Ecto neural progenitor cell (in vitro differentiated cells): ENCODE results near the gene DCUN1D2.

Experiments used
- DNase-seq: peaks from one replicate; pipeline ENCODE4 v3.0.0-alpha.2; 2018; ENCODE audit warnings: low spot score

Gene DCUN1D2

DNA sequence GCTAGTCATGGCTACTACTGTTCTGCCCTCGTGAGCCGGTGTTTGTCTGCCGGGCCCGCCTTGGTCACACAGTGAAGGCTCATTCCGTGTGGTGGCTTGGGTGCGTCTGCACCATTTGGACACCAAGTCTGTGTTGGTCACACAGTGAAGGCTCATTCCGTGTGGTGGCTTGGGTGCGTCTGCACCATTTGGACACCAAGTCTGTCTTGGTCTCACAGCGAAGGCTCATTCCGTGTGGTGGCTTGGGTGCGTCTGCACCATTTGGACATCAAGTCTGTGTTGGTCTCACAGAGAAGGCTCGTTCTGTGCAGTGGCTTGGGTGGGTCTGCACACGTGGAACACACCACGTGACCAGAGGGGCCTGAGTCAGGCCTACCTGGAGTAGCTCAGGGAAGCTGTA is 29.0 kb upstream of the DCUN1D2 start:
- DNase-seq = no peak

DNA sequence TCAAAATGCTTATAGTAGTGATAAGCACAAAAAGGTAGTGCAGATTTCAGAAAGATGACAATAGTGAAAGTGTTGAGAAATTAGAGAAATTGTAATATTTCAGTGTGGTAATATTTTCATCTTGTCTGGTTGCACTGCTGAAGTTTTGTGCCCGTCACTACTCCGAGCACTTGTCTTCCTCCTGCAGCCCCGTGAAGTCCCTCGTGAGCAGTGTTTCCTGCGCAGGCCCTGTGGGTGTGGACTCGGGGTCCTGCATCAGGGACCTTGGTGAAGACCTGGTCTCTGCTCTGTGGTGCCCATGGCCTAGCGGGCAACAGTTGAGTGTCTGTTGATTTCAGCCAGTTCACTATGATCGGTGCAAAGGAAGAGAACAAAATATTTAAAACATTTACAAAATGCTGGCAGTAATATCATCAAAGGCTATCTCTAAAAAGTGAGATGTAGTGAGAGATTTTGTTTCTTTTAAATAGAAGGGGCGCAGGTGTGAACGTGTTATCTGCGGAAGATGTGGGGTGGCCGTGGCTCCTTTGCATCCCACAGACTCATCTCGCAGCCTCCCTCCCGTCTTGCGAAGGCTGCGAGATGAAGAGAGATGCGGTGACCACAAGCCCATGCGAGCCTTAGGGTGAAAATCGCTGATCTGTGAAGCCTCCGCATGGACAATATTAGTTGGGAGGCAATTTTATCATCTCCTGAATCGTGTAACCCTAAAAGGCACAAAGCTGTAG is 27.7 kb upstream of the DCUN1D2 start:
- no peak for DNase-seq

DNA sequence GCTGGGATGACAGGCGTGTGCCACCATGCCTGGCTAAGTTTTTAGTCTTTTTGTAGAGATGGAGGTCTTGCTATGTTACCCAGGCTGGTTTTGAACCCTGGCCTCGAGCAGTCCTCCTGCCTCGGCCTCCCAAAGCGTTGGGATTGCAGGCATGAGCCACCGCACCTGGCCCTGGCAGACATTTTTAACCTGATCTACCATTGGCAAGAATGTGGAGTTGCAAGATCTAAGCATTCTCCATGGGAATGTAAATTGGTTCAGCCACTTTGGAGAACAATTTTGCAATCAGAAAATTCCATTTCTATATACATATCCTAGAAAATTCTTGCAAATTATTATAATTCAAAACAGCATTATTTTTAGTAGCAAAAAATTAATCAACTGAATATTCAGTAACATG is 24.3 kb upstream of the DCUN1D2 start:
- DNase-seq = no peak

DNA sequence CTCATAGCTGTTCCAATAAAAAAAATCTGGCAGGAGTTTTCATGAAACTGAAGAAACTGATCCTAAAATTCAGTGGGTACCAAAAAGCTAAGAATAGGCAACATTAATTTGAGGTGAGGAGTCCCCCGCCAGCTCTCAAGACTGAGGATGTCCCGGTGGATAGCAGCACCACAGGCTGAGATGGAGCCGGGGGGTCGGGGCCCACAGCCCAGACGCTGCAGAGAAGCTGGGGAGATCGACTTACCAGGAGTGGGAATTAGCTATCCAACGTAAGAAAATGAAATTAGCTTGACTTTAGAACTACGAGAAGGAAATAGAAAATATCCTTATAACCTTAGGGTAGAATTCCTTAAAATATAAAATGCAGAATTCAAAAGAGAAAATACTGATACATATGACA is 23.2 kb upstream of the DCUN1D2 start:
- no peak for DNase-seq

DNA sequence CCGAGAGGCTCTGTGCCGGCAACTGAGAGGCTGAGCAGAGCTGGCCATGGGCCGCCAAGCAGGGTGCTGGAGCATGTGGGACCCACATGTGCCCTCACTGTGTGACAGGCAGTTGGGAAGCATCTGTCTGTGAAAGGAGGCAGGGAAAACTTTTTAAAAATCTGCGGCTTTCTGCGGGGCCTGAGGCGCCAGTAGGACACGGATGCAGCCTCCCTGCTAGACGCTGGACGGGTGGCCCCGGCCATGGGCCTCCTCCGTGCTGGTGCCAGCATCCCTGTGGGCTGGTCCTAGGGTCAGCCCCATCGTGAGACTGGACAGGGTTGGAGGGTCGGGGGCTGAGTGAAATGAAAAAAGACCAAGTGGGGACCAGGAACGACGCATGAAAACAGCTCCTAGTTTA is 20.9 kb upstream of the DCUN1D2 start:
- no peak for DNase-seq

DNA sequence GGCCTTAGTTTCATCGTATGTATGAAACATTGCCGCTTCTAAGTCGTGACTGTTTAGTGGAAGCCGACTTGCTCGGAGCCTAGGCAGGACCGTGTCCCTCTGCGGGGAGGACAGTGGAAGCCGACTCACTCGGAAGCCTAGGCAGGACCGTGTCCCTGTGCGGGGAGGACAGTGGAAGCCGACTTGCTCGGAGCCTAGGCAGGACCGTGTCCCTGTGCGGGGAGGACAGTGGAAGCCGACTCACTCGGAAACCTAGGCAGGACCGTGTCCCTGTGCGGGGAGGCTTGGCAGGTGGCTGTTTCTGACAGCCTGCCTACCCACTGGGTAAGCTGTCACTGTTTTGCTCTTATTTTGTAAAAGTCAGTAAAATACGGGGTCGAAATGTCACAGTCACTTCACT is 20.4 kb upstream of the DCUN1D2 start:
- DNase-seq = no peak

DNA sequence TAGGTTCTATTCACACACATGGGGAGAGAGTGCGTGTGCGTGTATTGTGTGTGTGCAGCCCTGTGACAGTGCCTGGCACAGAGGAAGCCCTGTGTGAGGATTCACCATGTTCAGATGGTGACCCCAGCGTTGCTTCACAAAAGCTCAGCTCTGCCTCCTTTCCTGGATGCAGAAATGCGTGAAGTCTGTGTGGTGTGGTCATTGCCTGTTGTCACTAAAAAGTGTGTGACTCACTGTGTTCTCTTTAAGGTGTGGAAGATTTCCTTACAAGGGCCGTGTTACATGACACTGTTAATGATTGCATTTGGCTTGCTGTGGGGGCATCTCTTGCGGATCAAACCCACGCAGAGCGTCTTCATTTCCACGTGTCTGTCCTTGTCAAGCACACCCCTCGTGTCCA is 19.5 kb upstream of the DCUN1D2 start:
- no peak for DNase-seq

DNA sequence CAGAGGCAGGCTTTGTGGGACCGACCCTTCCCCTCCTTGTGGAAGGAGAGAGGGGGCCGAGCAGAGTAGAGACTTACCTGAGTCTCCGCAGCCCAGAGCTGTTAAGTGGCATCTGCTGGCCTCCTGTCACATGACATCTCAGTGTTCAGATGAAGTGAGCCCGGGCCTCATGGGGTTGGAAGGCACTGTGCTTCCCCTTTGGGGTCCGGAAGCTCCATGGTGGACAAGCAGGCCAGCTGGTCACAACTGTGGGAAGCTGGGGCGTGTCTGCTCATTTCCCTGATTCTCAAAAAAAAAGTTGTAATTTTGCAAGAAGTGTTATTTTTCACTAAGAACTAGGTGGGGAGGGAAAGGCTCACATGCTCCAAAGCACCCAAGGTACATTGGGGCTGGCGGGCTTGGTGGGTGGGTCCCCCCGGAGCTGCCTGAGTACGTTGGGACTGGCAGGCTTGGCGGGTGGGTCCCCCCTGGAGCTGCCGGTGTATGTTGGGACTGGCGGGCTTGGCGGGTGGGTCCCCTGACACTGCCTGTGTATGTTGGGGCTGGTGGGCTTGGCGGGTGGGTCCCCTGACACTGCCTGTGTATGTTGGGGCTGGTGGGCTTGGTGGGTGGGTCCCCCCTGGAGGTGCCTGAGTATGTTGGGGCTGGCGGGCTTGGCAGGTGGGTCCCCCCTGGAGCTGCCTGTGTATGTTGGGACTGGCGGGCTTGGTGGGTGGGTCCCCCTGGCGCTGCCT is 18.2 kb upstream of the DCUN1D2 start:
- DNase-seq = no peak

DNA sequence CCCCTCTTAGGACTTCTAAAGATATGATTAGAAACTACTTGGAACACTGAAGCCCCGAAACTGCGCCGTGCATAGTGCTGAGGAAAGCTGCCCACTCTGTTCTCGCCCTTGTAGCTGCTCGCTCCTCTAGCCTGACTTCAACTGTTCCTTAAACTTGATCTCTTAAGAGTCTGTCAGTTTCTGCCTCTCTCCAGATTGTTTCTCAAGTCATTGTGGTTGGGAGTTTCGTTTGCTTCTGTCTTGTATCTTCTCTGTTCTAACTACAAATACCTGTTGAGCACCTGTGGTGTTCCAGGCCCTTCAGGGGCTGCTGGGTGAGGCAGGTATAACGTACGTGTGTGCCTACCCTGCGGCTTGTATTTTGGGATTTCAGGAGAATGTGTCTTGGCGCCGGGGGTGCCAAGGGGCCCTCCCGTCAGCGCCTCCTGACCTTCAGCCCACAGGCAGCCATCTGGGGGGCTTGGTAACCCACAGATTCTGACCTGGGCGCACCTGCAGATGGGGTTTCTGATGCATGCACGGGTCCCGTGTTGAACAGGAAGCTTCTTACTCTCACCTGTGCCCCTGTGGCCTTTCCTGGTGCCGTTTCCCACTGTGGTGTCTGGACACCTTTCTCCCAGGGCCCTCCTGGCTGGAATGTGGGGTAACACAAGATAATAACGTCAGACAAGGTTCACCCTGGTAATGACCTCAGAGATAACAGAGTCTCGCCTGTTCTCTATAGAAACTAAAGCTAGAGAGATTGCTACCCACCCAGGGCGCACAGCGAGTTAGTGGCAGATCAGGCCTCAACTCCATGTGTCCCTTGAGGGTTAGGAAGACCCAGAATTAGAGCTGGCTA is 17.2 kb upstream of the DCUN1D2 start:
- no peak for DNase-seq

DNA sequence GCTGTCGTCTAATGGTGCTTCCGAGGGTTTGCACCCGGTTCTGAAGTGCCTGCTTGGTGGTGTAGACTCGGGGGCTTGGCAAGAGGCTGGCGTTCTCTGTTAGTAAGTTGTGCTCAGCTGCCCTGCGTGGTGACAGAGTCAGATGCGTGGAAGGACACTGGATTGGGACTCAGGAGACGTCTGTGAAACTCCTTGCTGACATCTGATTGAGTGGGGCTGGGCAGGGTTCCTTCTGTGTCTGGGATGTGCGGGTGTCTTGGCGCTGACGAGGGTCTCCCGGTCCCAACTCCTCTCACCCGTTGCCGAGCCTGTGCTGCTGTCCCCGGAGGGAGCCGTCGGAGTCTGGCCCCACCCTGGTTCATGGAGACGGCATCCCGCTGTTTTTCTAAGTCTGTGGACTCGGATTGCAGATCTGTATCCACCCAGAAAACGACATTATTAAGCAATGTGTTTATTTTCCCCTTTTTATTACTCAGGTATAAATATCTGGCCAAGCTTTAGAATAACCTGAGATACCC is 16.4 kb upstream of the DCUN1D2 start:
- DNase-seq = no peak

DNA sequence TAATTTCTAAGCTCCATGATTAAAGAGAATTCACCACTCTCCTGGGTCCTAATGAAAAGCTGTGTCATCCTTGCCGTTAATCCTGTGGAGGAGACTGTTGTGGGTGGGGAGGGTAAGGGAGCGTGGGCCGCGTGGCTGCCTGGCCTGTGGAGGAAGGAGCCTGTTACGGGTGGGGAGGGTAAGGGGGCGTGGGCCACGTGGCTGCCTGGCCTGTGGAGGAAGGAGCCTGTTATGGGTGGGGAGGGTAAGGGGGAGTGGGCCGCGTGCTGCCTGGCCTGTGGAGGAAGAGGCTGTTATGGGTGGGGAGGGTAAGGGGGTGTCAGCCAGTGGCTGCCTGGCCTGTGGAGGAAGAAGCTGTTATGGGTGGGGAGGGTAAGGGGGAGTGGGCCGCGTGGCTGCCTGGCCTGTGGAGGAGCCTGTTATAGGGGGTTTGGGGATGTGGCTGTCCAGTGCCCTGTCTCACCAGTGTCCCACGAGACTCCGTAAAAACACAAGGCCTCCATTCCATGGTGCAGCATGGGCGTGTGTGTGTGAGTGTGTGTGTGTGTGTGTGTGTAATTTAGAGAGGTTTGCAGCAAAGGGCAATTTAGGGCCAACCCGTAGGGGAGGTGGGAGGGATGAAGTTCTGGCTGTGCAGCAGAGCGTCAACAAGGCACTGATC is 15.6 kb upstream of the DCUN1D2 start:
- no peak for DNase-seq

DNA sequence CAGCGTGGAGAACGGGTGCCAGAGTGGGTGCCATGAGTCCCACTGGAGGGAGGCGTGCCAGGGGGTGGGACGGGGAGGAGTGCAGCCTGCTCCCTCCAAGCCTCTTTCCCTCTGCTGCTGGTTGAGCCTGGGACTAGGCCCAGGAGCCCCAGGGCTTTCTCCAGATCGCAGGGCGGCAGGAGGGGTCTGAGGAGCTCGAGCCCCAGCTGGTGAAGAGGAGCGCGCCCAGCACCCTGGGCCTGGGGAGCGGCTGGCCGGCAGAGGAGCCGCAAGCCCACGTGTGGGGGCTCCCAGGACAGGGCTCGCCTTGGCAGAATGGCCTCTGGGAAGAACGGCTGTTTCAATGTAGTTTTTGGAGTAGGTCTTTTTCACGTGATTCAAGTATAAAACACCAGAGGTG is 12.2 kb upstream of the DCUN1D2 start:
- no peak for DNase-seq

DNA sequence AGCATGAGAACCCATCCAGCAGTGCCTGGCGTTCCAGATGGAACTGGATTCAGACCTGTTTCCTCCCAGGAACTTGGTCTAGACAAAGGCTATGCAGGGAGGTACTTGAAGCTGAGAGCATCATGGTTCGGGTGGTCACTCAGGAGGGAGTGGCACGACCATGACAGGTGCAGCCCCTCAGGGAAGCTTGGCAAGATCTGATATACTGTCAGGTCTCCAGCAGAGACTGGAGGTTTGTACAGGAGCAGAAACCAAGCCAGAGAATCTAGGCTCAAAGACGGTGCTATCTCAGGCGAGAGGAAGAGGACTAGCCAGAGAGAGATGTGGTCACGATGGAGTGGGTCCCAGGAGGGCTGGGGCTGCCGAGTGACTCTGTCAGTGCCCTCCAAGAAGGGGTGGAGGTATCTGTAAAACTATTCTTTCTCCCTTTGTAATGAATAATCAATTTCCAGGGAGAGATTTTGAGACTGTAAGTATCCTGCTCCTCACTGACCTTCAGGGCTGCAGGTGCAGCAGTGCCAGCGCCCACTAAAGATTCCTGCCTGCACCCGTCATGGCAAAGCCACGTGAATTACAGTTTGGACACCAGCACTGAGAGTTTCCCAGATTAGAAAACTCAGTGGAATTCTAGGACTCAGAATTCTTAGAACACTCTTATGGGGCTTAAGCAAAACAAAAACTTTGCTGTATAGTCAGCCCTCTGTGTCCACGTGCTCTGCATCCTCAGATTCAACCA is 10.2 kb upstream of the DCUN1D2 start:
- no peak for DNase-seq

DNA sequence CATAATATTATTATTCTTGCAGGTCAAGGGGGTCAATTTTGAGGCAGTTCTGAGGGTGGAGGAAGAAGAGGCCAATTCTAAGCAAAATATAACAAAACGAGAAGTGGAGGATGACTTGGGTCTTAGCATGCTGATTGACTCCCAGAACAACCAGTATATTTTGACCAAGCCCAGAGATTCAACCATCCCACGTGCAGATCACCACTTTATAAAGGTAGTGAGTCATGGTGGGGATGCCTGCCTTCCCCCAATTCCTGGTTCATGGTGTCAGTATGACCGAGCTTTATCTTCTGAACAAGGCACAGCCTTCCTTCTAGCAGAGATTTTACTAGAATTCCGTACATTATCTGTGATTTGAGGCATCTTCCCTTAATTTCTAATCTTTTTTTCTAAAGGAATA is 9.4 kb upstream of the DCUN1D2 start:
- DNase-seq = no peak

DNA sequence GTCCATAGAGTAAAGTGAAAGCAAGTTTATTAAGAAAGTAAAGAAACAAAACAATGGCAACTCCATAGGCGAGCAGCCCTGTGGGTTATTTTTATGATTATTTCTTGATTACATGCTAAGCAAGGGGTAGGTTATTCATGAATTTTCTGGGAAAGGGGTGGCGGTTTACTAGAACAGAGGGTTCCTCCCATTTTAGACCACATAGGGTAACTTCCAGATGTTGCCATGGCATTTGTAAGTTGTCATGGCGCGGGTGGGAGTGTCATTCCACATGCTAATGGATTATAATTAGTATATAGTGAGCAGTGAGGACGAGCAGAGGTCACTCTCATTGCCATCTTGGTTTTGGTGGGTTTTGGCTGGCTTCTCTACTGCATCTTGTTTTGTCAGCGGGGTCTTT is 8.4 kb upstream of the DCUN1D2 start:
- no peak for DNase-seq

DNA sequence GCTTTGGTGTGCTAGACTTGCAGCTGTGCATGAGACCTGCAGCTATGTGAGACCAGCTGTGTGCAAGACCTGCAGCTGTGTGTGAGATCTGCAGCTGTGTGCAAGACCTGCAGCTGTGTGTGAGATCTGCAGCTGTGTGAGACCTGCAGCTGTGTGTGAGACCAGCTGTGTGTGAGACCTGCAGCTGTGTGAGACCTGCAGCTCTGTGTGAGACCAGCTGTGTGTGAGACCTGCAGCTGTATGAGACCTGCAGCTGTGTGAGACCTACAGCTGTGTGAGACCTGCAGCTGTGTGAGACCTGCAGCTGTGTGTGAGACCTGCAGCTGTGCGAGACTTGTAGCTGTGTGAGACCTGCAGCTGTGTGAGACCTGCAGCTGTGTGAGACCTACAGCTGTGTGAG is 6.7 kb upstream of the DCUN1D2 start:
- no peak for DNase-seq

DNA sequence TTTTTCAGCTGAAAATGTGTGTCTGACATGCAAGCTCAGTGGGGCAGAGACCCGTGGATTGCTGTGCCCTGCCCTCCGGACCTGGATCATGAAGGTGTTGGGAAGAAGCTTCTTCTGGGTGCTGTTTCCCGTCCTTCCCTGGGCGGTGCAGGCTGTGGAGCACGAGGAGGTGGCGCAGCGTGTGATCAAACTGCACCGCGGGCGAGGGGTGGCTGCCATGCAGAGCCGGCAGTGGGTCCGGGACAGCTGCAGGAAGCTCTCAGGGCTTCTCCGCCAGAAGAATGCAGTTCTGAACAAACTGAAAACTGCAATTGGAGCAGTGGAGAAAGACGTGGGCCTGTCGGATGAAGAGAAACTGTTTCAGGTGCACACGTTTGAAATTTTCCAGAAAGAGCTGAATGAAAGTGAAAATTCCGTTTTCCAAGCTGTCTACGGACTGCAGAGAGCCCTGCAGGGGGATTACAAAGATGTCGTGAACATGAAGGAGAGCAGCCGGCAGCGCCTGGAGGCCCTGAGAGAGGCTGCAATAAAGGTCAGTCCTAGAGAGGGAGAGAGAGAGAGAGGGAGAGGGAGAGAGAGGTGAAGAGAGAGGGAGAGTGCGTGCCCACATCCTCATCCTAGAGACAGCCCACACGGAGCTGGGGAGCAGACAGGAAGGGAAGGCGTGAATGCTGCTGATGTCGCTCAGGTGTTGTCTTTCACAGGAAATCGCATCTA is 5.1 kb upstream of the DCUN1D2 start:
- DNase-seq = no peak

DNA sequence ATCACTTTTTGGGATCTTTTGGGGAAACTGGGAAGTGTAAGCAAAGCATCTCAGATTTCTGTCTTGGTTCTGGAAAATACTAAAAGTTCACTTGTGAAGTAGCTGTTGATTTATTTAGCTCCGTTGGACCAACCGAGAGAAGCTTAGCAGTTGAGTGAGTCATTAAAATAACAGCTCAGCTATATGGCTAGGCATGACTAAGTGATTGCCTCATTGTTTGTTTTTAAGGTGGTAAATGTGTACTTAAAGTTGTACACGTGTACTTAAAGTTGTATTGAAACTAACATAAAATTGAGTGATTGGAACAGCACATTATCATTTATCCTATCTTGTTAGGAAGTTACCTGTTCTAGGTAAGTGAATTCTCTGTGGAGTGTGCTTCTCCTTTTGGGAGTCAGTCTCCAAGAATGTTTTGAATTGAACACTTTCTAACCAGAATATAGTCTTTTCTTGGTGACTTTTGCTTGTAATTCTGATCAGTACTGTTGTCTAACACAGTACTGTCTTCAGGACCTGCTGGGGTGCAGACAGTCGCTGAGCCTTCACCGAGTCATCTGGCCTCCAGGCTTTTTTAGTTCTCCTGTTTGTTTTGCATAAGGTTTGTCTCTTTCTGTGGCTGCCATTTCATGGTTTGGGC is 2.9 kb upstream of the DCUN1D2 start:
- no peak for DNase-seq

DNA sequence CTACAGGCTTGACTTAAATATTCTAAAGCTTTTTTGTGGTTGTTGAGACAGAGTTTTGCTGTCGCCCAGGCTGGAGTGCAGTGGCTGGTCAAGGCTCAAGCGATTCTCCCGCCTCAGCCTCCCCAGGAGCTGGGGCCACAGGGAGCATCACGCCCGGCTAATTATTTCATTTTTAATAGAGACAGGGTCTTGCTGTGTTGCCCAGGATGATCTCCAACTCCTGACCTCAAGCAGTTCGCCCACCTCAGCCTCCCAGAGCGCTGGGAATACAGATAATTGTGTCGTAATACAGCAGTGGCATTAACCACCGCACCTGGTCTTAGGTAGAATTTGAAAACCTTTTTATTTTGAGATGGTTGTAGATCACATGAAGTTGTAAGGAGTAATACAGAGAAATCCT is 1.5 kb upstream of the DCUN1D2 start:
- DNase-seq = no peak

DNA sequence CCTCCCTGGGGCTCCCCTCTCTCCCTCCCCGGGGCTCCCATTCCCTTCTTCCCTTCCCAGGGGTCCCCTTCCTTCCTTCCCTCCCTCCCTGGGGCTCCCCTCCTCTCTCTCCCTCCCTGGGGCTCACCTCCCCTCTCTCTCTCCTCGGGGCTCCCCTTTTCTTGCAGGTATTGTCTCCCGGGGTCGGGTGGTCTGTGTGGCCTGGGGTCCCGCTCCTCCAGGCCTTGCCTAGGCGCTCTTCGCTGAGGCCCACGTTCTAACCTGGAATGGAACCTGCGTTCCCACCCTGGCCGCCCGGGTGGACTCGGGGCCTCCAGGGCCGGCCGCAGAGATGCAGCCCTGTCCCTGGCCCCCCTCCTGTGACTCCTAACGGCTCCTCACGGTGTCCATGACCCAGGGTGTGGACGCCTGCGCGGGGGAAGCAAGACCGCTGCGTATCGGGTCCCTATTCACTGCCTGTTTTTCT is 940 bp upstream of the DCUN1D2 start:
- peak; percentile 64 for DNase-seq
